Fibroblast of villous mesenchyme (primary cell): Measurements from ENCODE around the gene PSEN1. TPM values are rescaled to one million over a fixed set of nuclear protein-coding genes. Genes with fewer than 3 reads are reported as not detected.

Source experiments
- DNase-seq: peaks from one replicate; pipeline ENCODE4 v3.0.0-alpha.2; 2010; ENCODE audit warnings: low read depth
- H3K4me3 ChIP-seq: 2 replicates; pipeline ENCODE4 v1.5.1; 2011; ENCODE audit warnings: low read depth, mild to moderate bottlenecking, low read length
- total RNA-seq: library from RNA; depleted of rRNA; stranded (reverse); fragments of >200 nt; gene quantifications from 2 replicates; pipeline ENCODE4 v1.2.3, GENCODE V29; 2012
- TF ChIP-seq, protein P1 (sequence below): IDR thresholded peaks from 2 replicates; pipeline ENCODE4 v1.5.1; 2012; ENCODE audit warnings: low read depth, mild to moderate bottlenecking, low read length; ENCODE audit not compliant: insufficient read depth

The PSEN1 gene
- total RNA-seq, 1 donor = 57.4 TPM

DNA sequence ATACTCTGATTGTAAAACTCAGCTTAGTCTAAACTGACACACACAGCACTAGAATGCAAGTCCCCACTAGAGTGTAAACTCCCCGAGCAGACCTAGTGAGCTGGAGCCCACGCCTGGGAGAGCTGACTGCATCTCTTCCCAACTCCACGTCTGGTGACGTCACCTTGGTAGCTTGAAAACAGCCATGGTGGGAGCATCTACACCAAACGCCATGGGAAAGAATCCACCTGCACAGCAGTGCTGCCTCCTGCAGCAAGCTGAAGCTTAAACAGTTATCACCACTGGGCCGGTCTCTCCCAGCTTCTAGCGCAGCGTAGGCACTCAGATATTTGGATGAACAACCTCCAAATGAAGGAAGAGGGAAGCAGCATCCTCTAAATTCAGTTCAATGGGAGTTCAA, 96.7 kb downstream of the PSEN1 start:
- no peak for DNase-seq
- no peak overlapping the region for H3K4me3 ChIP-seq
- TF ChIP-seq, protein P1, sequence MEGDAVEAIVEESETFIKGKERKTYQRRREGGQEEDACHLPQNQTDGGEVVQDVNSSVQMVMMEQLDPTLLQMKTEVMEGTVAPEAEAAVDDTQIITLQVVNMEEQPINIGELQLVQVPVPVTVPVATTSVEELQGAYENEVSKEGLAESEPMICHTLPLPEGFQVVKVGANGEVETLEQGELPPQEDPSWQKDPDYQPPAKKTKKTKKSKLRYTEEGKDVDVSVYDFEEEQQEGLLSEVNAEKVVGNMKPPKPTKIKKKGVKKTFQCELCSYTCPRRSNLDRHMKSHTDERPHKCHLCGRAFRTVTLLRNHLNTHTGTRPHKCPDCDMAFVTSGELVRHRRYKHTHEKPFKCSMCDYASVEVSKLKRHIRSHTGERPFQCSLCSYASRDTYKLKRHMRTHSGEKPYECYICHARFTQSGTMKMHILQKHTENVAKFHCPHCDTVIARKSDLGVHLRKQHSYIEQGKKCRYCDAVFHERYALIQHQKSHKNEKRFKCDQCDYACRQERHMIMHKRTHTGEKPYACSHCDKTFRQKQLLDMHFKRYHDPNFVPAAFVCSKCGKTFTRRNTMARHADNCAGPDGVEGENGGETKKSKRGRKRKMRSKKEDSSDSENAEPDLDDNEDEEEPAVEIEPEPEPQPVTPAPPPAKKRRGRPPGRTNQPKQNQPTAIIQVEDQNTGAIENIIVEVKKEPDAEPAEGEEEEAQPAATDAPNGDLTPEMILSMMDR = no peak

DNA sequence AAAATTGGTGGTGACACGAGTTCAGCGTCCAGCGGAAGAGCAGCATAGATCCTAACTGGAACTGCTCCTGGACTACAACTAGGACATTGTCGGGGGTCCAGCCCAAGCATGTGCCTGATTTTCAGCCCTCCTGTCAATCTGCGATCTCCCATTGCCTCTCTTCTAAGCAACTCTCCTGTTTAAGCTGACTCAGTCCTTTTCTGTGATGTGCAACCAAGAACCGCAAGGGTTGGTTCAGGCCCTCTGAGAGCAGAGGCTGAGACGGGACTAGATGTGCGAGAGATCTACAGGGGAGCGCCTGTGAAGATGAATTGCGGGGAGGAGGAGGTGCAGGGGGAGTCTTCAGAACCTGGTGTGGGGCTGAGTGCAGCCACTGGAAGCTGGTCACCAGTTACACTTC, 97.3 kb downstream of the PSEN1 start:
- H3K4me3 ChIP-seq = no peak overlapping the region
- TF ChIP-seq, protein P1 = no peak
- no peak for DNase-seq

DNA sequence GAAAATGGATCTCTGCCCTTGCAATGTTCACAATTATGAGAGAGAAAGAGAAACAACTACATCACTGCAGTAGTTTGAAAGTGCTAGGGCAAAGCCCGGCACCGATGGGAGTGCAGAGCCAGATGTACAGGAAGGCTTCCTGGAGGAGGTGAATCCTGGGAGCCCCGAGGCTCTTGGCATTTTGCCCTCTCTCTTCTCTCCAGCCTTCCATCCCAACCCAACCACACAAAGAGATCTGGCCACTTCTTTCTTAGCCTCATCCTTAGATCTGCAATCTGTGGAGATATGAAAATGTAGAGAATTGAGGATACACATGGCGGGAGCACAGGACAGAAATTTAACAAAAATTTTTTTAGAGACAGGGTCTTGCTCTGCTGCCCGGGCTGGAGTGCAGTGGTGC, 97.7 kb downstream of the PSEN1 start:
- DNase-seq = no peak

DNA sequence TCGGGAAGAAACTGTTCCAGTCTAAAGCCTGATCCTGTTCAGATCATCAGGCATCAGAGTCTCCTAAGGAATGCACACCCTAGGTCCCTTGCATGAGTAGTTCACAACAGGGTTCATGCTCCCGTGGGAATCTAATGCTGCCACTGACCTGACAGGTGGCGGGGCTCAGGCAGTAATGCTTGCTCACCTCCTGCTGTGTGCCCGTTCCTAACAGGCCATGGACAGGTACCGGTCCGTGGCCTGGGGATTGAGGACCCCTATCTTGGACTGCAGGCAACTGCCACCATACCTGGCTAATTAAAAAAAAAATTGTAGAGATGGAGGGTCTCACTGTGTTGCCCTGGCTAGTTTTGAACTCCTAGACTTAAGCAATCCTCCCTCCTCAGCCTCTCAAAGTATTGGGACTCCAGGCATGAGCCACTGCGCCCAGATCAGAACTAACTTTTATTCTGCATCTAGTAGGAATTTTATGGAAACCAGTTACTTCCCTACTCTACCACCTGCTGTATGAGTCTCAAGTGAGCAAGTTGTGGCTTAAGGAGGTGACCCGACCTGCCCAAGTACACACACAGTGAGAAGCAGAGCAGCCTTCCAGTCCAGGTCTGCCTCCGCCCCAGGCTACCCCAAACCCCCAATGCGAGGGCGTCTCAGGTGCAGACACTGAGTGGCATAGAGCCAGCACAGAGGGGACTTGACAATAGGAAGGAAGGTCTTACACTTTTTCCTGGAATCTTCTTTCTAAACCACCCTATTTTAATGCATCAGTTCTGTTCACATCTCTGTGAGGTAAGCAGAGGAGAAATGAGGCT, 98.5 kb downstream of the PSEN1 start:
- H3K4me3 ChIP-seq = no peak overlapping the region
- no peak for DNase-seq
- TF ChIP-seq, protein P1 = no peak

More for the DNA sequence above, 97.7 kb downstream of the PSEN1 start:
- no peak overlapping the region for H3K4me3 ChIP-seq
- TF ChIP-seq, protein P1 = no peak

DNA sequence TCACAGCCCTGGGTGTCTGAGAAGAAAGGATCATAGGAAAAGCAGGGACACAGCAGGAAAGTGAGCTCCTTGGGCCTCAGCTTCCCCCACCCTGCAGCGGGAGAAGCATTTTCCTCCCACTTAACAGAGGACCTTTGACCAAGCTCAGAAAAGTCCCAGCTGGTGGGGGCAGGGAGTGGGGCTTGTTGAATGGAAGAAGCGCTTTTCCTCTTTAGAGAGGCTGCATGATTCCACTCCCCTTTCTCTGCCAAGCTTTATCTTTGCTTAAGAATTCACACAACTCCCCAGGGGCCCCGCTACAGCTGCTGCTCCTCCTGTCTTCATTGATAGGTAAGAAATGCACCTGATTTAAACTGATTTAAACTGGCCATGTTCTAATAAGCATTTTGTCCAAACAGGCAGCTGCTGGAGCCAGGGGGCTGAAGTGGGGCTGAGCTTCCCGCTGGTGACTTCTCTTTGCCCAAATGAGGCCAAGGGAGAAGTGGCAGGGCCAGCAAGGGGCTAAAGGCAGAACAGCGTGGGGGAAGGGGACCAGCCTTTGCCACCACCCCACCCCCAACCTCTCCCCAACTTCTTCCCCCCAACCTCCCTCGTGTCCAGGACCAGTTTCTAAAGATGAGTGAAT, 99.3 kb downstream of the PSEN1 start:
- DNase-seq = peak; percentile 58
- H3K4me3 ChIP-seq = no peak overlapping the region
- TF ChIP-seq, protein P1 = no peak

DNA sequence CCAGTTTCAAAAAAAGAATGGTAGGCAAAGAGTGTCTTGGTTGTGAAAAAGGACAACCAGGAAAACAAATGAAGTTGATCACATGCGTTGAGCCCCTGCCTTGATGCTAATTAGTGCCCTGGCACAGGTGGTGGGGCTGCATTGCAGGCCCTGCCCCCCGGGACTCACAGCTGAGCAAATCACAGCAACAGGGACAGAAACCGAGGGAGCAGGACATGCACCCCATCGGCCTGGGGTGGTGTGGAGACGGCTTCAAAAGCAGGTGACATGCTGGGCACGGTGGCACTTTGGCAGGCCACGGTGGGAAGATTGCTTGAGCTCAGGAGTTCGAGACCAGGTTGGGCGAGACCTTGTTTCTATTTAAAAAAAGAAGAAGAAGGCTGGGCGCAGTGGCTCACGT, 99.8 kb downstream of the PSEN1 start:
- H3K4me3 ChIP-seq = no peak overlapping the region
- TF ChIP-seq, protein P1 = no peak
- no peak for DNase-seq

DNA sequence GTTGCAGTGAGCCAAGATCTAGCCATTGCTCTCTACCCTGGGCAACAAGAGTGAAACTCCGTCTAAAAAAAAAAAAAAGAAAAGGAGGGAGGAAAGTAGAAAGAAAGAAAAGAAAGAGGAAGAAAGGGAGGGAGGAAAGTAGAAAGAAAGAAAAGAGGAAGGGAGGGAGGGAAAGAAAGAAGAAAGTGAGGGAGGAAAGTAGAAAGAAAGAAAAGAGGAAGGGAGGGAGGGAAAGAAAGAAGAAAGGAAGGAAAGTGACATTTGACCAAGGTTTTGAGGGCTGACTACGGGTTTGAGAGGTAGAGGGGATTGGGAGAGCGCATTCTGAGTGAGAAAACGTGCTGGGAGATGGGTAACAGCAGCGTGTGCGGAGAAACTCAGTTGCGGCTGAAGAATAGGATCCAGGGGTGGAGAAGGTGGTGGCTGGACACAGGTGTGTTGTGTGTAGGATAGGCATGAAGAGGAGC, 100.5 kb downstream of the PSEN1 start:
- TF ChIP-seq, protein P1 = no peak
- H3K4me3 ChIP-seq = no peak overlapping the region
- no peak for DNase-seq
